H1 (cell line): ENCODE data around the gene PLPPR3.
"Not testable (repeated sequence)": the region's sequence is repeated elsewhere in the genome, so short reads cannot be mapped to it uniquely, and the experiment has no call there.

Experiments
- CBX5 ChIP-seq: fragments of 300-800, 300-1000 bp; sonication (generic); IDR thresholded peaks from 2 replicates; pipeline ENCODE4 v1.7.1; 2016; ENCODE audit warnings: antibody characterized with exemption, low read length, low read depth
- CEBPB ChIP-seq: IDR thresholded peaks from 2 replicates; pipeline ENCODE4 v1.6.1; 2012; ENCODE audit warnings: low read depth, low read length
- EP300 ChIP-seq, 2 experiments: IDR thresholded peaks; 1 replicate in 1 of 2; 2 replicates in 1 of 2; pipeline ENCODE4 v1.6.1; 2011 to 2012; ENCODE audit warnings: low read depth in 2 of 2, low read length in 2 of 2, mild to moderate bottlenecking in 2 of 2, borderline replicate concordance in 1 of 2, inconsistent platforms in 1 of 2, moderate library complexity in 1 of 2
- HDAC2 ChIP-seq, 2 experiments: fragments of 300-600 bp in 1 of 2; sonication (generic) in 1 of 2; IDR thresholded peaks; 2 replicates each; pipeline ENCODE4 v1.6.1; 2011 to 2012; ENCODE audit warnings: low read depth in 2 of 2, low read length in 2 of 2, mild to moderate bottlenecking in 2 of 2, moderate library complexity in 2 of 2, borderline replicate concordance in 1 of 2, inconsistent platforms in 1 of 2
- PHF8 ChIP-seq: fragments of 200-600 bp; sonication (generic); conservative IDR thresholded peaks from 2 replicates; pipeline ENCODE4 v1.7.1; 2012; ENCODE audit warnings: low read depth, mild to moderate bottlenecking, inconsistent platforms, low read length, moderate library complexity
- POLR2A ChIP-seq, 2 experiments: IDR thresholded peaks; 1 replicate in 1 of 2; 2 replicates in 1 of 2; pipeline ENCODE4 v1.6.1; 2011; ENCODE audit warnings: low read depth in 2 of 2, low read length in 2 of 2, mild to moderate bottlenecking in 2 of 2; ENCODE audit errors: control extremely low read depth in 1 of 2
- POLR2AphosphoS5 ChIP-seq: IDR thresholded peaks from 2 replicates; pipeline ENCODE4 v1.6.1; 2011; ENCODE audit warnings: low read depth, low read length
- RAD21 ChIP-seq, 2 experiments: IDR thresholded peaks in 1 of 2; conservative IDR thresholded peaks in 1 of 2; 2 replicates each; pipeline ENCODE4 v1.6.1; 2011; ENCODE audit warnings: low read depth in 2 of 2, low read length in 2 of 2, improper control_type of control experiment in 1 of 2, inconsistent platforms in 1 of 2, mild to moderate bottlenecking in 1 of 2, moderate library complexity in 1 of 2
- RFX5 ChIP-seq: IDR thresholded peaks from 2 replicates; pipeline ENCODE4 v1.6.1; 2011; ENCODE audit warnings: low read depth, low read length, improper control_type of control experiment, borderline replicate concordance
- SIX5 ChIP-seq: IDR thresholded peaks from 2 replicates; pipeline ENCODE4 v1.6.1; 2011; ENCODE audit warnings: mild to moderate bottlenecking, low read depth, low read length
- SP1 ChIP-seq: IDR thresholded peaks from 2 replicates; pipeline ENCODE4 v1.6.1; 2011; ENCODE audit warnings: low read depth, low read length
- TF ChIP-seq, protein P1 (sequence below), 3 experiments: IDR thresholded peaks; 1 replicate in 2 of 3; 2 replicates in 1 of 3; pipeline versions ENCODE4 v1.5.1 to v1.6.1; 2011; ENCODE audit warnings: low read length in 3 of 3, mild to moderate bottlenecking in 3 of 3, inconsistent platforms in 2 of 3, low read depth in 1 of 3, moderate library complexity in 1 of 3; ENCODE audit not compliant: insufficient read depth in 1 of 3; ENCODE audit errors: control extremely low read depth in 1 of 3

GRCh38 chr19:853614-854220 lies 32.0 kb upstream of the PLPPR3 start:
- TF ChIP-seq POLR2AphosphoS5; HDAC2 (IDR thresholded peaks at IDR 0.05; ENCODE audit: borderline replicate concordance in 1 of 2, low read depth in 2 of 2, low read length in 2 of 2); SP1; POLR2A (IDR thresholded peaks at IDR 0.05; ENCODE audit: control extremely low read depth in 1 of 2, low read depth in 2 of 2, low read length in 2 of 2); PHF8; RFX5; RAD21 (IDR thresholded peaks at IDR 0.05 in 1 of 2, conservative IDR thresholded peaks at IDR 0.05 in 1 of 2; ENCODE audit: low read depth in 2 of 2, low read length in 2 of 2); CEBPB; EP300 (IDR thresholded peaks at IDR 0.05; ENCODE audit: borderline replicate concordance in 1 of 2, low read depth in 2 of 2, low read length in 2 of 2); SIX5; CBX5: not testable (repeated sequence)
- TF ChIP-seq, protein P1, sequence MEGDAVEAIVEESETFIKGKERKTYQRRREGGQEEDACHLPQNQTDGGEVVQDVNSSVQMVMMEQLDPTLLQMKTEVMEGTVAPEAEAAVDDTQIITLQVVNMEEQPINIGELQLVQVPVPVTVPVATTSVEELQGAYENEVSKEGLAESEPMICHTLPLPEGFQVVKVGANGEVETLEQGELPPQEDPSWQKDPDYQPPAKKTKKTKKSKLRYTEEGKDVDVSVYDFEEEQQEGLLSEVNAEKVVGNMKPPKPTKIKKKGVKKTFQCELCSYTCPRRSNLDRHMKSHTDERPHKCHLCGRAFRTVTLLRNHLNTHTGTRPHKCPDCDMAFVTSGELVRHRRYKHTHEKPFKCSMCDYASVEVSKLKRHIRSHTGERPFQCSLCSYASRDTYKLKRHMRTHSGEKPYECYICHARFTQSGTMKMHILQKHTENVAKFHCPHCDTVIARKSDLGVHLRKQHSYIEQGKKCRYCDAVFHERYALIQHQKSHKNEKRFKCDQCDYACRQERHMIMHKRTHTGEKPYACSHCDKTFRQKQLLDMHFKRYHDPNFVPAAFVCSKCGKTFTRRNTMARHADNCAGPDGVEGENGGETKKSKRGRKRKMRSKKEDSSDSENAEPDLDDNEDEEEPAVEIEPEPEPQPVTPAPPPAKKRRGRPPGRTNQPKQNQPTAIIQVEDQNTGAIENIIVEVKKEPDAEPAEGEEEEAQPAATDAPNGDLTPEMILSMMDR (IDR thresholded peaks at IDR 0.05; ENCODE audit: control extremely low read depth in 1 of 3, insufficient read depth in 1 of 3, low read depth in 1 of 3, low read length in 3 of 3): not testable (repeated sequence)
